Endometrial microvascular endothelial cells (primary cell): Measurements from ENCODE around the gene ZFYVE21. TPM values are rescaled to one million over a fixed set of nuclear protein-coding genes. Genes with fewer than 3 reads are reported as not detected.

Experiments
- in situ Hi-C: cut with HindIII; loops from 2 replicates; pipeline ENCODE4 v1.10.0; 2017; ENCODE audit warnings: low sequenced_read_pairs, low pct_unique_long_range_greater_than_20kb; ENCODE audit errors: inconsistent ontology term
- total RNA-seq: library from RNA; depleted of rRNA; stranded (reverse); fragments of >200 nt; gene quantifications from one replicate; pipeline ENCODE4 v1.2.3, GENCODE V29; 2015; ENCODE audit errors: inconsistent ontology term

The ZFYVE21 gene
- 67.1 TPM for total RNA-seq

DNA sequence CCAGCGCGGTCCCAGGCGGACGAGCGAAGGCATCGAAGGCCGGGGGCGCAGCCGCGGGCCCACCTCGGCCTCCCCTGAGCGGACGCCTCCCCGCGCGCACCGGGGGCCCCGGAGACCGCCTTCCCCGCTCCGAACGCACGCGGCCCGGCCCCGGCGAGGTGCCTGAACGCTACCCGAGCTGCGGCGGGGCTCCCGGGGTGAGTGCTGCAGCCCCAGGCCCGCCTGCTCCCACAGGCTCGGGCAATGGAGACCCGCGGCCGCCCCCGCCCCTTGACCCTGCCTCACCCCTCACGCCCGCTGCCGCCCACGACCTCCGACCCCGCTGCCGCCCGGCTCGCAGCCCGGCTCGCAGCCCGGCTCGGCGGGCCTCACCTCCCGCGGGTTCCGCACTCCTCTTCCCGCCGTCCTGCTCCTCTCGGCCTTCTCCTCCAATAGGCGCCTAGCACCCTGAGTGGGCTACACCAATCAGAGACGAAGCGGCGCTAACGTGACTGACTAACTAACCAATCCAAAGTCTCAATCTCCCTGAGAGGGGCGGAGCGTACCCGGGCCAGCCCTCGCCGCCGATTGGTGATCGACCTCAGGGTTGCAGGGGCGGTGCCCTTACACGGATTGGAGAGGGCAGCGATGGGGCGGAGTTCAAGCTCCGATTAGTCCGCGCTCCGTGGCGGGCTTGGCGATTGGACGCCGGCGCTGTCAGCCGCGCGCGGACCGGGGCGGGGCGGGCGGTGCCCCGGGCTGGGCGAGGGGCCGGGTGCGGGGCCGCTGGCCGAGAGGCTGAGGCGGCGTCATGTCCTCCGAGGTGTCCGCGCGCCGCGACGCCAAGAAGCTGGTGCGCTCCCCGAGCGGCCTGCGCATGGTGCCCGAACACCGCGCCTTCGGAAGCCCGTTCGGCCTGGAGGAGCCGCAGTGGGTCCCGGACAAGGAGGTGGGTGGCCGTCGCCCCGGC lies at the start of gene ZFYVE21, which contains the start of gene XRCC3:
TSS of gene ZFYVE21 (plus strand) at position 759 of the 949 bp plus-strand sequence. CDS start at position 791, 32 bp downstream.
TSS of gene XRCC3 (minus strand) at position 400 of the 949 bp plus-strand sequence. CDS start 4,364 bp downstream, outside the sequence.
- in situ Hi-C loops: no loop called here

- in situ Hi-C loops: no loop called here
Observed at GRCh38 chr14:103667671-103668070, 47.9 kb upstream of the ZFYVE21 start.

DNA sequence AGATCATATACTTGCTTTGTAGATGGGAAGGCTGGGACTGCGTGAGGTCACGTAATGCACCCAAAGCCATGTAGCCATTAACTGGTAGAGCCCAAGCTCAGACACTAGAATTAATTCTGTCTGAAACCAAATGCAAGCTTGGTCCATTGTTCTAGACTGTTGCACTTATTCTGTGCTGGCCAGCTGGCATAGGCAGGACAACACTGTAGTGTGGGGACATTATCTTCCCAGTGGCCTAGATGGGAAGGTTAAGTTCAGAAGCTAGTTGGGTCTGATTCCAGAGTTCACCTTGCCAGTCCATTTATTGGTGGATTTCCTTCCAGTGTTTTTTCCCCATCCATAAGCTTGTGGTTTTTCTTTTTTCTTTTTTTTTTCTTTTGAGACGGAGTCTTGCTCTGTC lies 47.5 kb upstream of the ZFYVE21 start:
- in situ Hi-C loops: no loop called here

GRCh38 chr14:103669370-103669769 lies 46.2 kb upstream of the ZFYVE21 start:
- in situ Hi-C loops: no loop called here

DNA sequence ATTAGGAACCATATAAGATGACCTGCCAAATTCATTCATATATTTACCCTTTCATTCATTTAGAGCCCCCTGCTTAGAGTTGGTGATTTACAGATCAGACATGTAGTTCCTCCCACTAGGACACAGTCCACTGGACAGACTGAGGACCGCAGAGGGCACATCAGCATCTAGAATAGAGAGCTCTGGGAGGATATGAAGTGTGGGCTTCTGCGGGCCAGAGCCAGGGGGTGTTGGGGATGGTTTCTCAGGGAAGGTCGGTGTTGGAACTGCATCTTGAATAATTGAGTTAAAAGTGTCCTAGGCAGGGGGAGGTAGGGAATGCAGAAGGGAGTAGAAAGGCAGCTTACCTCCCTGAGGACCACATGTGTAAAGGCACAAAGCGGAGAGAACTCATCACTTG lies 43.7 kb upstream of the ZFYVE21 start:
- in situ Hi-C loops: no loop called here

GRCh38 chr14:103675957-103676356 lies 39.7 kb upstream of the ZFYVE21 start:
- in situ Hi-C loops: no loop called here

- in situ Hi-C loops: no loop called here
Observed at GRCh38 chr14:103676881-103677675, 38.5 kb upstream of the ZFYVE21 start.

DNA sequence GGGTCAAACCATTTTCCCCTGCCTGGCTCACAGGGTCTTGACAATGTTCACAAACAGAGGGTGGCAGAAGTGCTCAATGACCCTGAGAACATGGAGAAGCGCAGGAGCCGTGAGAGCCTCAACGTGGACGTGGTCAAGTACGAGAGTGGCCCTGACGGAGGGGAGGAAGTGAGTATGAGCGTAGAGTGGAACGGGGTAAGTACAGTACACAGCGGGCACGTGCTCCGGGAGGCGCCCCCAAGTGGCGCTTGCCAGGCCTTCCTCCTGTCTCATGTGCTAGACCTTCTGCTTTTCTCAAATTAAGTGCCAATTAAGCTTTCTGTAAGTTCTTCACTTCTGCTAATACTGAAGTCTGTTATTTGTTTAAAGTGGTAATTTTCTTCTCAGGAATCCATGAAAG lies 36.3 kb upstream of the ZFYVE21 start:
- in situ Hi-C loops: no loop called here

GRCh38 chr14:103680491-103681231 lies 34.9 kb upstream of the ZFYVE21 start:
- in situ Hi-C loops: no loop called here

- in situ Hi-C loops: no loop called here
Observed at GRCh38 chr14:103683139-103683538, 32.5 kb upstream of the ZFYVE21 start.

DNA sequence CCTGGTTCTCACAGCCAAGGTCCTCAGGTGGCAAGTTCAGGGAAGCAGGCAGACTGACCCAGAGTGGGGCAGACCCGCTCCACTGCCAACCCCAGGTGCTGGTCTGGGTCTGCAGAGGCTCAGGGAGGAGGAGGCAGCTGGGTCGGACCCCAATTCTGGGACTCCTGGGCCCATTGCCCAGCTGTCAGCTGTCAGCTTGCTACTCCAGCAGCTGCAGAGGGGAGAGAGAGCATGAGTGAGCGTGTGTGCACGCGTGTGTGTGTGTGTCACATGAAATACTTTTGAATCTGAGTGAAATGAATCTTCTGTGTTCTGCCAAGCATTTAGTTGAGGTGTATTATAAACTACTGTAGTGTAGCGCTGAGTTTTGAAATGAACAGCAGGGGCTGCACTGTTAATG lies 31.1 kb upstream of the ZFYVE21 start:
- in situ Hi-C loops: no loop called here

DNA sequence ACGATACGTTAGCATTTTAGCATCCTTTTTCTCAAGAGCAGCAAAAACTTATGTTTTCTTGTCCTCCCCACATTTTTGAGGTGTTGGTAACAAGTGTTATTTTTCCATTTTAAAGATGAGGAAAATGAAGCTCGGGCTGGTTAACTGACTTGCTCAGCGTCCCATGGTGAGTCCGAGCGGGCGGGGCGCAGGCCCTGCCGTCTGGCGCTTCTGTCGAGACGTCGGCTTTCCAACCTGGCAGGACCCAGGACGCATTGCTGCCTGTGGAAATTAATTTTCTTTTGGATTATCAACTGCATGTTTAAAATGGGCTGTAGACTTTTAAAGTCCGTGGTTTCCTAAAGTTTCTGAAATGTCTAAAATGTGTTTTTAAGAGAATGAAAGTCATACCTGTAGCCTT lies 30.7 kb upstream of the ZFYVE21 start:
- in situ Hi-C loops: no loop called here

DNA sequence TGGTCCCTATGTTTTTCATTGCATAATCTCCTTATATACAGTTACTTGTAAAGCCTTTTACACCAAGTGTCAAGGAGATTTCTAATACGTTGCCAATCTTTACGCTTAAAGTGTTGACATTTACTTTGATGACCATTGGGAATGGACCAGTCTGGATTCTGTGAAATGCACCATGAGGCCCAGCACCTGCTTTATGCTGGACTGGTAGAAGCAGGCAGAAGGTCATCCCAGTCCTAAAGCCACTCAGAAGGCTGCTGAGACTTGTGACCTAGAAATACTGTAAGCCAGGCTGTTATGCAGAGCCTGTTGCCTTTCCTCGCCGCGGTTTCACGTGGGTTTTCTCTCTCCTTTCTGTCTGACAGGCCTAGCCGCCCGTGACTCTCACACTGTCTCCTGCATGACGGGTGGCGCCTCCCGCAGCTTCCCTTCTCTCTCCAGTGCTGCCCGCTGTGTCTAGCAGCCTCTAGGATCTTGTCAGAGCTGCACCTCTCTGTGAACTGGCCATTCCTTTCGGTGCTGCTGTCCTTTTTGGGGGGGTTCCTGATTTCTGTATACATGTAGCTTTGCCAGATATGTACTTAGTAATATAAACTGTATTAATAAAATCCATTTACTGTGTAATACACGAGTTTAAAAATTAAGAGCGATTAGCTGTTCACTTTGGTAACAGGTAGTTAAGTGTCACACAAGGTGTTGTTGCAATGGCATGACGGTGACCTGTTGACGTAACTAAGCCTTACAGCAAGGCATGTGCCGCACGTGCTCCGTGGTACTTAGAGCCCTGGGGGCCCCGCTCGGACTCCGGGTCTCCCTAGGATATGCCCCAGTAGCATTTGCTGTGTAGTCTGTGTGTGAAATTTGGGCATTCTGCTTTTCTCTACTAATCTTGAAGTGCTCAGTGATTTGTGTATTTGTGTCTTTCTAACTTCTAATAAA lies 30.1 kb upstream of the ZFYVE21 start:
- in situ Hi-C loops: no loop called here

DNA sequence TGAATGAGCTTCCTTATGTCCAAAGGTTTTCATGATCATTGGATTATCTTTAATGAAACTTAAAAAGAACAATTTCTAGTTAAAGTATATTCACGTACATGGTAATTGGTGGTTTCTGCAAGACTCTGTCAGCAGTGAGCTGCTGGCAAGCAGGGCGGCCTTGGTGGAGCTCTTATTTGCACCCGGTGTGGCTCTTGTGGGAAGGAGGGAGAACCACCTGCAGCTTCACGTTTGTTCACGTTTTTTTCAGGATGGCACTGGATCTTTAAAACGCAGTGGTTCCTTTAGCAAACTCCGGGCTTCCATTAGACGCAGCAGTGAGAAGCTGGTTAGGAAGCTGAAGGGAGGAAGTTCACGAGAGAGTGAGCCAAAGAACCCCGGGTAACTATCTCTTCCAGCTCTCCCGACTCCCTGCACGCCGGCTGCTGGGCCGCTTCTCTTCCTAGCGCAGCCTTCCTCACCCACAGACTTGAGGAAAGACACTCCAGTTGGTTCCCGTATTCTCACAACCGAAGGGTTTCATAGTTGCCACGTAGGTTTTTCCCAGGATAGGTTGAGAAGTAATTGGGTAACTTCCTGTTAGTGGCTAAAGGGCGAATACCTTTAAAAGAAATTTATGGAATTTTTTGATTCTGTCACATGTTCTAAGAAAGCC lies 28.7 kb upstream of the ZFYVE21 start:
- in situ Hi-C loops: no loop called here

- in situ Hi-C loops: no loop called here
Observed at GRCh38 chr14:103687712-103688111, 27.9 kb upstream of the ZFYVE21 start.

GRCh38 chr14:103688441-103688840 lies 27.2 kb upstream of the ZFYVE21 start:
- in situ Hi-C loops: no loop called here
